A673 (cell line): ENCODE data around the gene TRIM14. TPM values are rescaled to one million over a fixed set of nuclear protein-coding genes. Genes with fewer than 3 reads are reported as not detected.
A peak's percentile ranks its signal among the peaks of the same experiment; 100 is the strongest.
"Not testable (repeated sequence)": the region's sequence is repeated elsewhere in the genome, so short reads cannot be mapped to it uniquely, and the experiment has no call there.

Source experiments
- BruUV-seq: library from RNA; stranded (reverse); fragments of 400-500 nt; replicated peaks from 2 replicates; lab custom pipeline; 2021; lab: Mats Ljungman, UMichigan
- CTCF ChIA-PET: fragments of 300-600 bp; sonication (Branson Sonifier 250); formaldehyde crosslinking; loops from one replicate; lab custom pipeline; 2022; ENCODE audit warnings: antibody characterized with exemption; lab: Charles Lee
- POLR2A ChIA-PET: fragments of 300-600 bp; sonication (Branson Sonifier 250); formaldehyde crosslinking; loops from one replicate; lab custom pipeline; 2022; ENCODE audit warnings: antibody characterized with exemption; ENCODE audit not compliant: low non-redundant PET; lab: Charles Lee
- DNase-seq: peaks from one replicate; pipeline ENCODE4 v3.0.0-alpha.2; 2015; ENCODE audit warnings: low spot score
- H3K27ac ChIP-seq: fragments of 200-600 bp; sonication (generic); 2 replicates; pipeline ENCODE4 v1.5.1; 2016; ENCODE audit warnings: mixed run types, low read depth, mild to moderate bottlenecking, mixed read lengths, antibody characterized with exemption, low read length; ENCODE audit not compliant: poor library complexity, severe bottlenecking
- H3K27me3 ChIP-seq: fragments of 200-600 bp; sonication (generic); replicated peaks from 2 replicates; pipeline ENCODE4 v1.6.1; 2017; ENCODE audit warnings: mixed run types, low read depth, mild to moderate bottlenecking, mixed read lengths, antibody characterized with exemption, low read length; ENCODE audit not compliant: insufficient read depth, poor library complexity
- H3K36me3 ChIP-seq: fragments of 200-600 bp; sonication (generic); 2 replicates; pipeline ENCODE4 v1.6.1; 2016; ENCODE audit warnings: mixed run types, mild to moderate bottlenecking, mixed read lengths, antibody characterized with exemption, low read length; ENCODE audit not compliant: insufficient read depth, poor library complexity, severe bottlenecking
- H3K4me1 ChIP-seq: fragments of 200-600 bp; sonication (generic); 2 replicates; pipeline ENCODE4 v1.6.1; 2017; ENCODE audit warnings: mixed run types, mild to moderate bottlenecking, mixed read lengths, antibody characterized with exemption, low read length; ENCODE audit not compliant: insufficient read depth, poor library complexity, severe bottlenecking
- H3K4me3 ChIP-seq: fragments of 200-600 bp; sonication (generic); 2 replicates; pipeline ENCODE4 v1.5.1; 2016; ENCODE audit warnings: low read depth, mixed run types, mild to moderate bottlenecking, mixed read lengths, low read length; ENCODE audit not compliant: poor library complexity, severe bottlenecking
- H3K9me3 ChIP-seq: fragments of 200-600 bp; sonication (generic); 2 replicates; pipeline ENCODE4 v1.6.1; 2016; ENCODE audit warnings: mixed run types, low read depth, mild to moderate bottlenecking, mixed read lengths, antibody characterized with exemption, low read length; ENCODE audit not compliant: poor library complexity, severe bottlenecking
- EZH2 ChIP-seq: fragments of 200-600 bp; sonication (generic); IDR thresholded peaks from 2 replicates; pipeline ENCODE4 v1.6.1; 2017; ENCODE audit warnings: borderline replicate concordance, low read depth, mild to moderate bottlenecking, mixed read lengths, antibody characterized with exemption, low read length; ENCODE audit not compliant: poor library complexity, severe bottlenecking
- intact Hi-C: fragments of 100-400 bp; cut with micrococcal nuclease; formaldehyde crosslinking; loops from one replicate; pipeline ENCODE4 v1.10.0; 2022; ENCODE audit not compliant: unreplicated experiment
- total RNA-seq: library from RNA; stranded (reverse); gene quantifications from 2 replicates; pipeline ENCODE4 v1.2.3, GENCODE V29; 2021
- TF ChIP-seq, protein P1 (sequence below): fragments of 300-800, 200-600 bp; sonication (generic); conservative IDR thresholded peaks from 2 replicates; pipeline ENCODE4 v1.5.1; 2017; ENCODE audit warnings: low read depth, mild to moderate bottlenecking, antibody characterized with exemption, low read length, moderate library complexity, mixed read lengths

Gene TRIM14
- total RNA-seq, 1 experiment from 2014 or later, result 3.8 TPM

- Histone ChIP-seq H3K4me1 (peaks cover 6% of the 10 kb centered on the region), H3K36me3 (no peaks in the 10 kb centered on the region), H3K4me3 (peak overlapping the region; percentile 59), H3K9me3 (no peaks in the 10 kb centered on the region), H3K27ac (no peak overlapping the region), H3K27me3 (no peaks in the 10 kb centered on the region)
- TF ChIP-seq, protein P1, sequence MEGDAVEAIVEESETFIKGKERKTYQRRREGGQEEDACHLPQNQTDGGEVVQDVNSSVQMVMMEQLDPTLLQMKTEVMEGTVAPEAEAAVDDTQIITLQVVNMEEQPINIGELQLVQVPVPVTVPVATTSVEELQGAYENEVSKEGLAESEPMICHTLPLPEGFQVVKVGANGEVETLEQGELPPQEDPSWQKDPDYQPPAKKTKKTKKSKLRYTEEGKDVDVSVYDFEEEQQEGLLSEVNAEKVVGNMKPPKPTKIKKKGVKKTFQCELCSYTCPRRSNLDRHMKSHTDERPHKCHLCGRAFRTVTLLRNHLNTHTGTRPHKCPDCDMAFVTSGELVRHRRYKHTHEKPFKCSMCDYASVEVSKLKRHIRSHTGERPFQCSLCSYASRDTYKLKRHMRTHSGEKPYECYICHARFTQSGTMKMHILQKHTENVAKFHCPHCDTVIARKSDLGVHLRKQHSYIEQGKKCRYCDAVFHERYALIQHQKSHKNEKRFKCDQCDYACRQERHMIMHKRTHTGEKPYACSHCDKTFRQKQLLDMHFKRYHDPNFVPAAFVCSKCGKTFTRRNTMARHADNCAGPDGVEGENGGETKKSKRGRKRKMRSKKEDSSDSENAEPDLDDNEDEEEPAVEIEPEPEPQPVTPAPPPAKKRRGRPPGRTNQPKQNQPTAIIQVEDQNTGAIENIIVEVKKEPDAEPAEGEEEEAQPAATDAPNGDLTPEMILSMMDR, result peak; percentile 35; the same call in 1 of the 2 replicates
- TF ChIP-seq EZH2, result no peak
- BruUV-seq, result TSS peak; percentile 42
- intact Hi-C loops, result no loop called here
- ChIA-PET CTCF (no interaction called here), POLR2A (no interaction called here)
- peak; percentile 51 for DNase-seq
These were observed 910 bp downstream of the TRIM14 start for GRCh38 chr9:98117984-98118639.

- POLR2A ChIA-PET, intact Hi-C loops: not testable (repeated sequence)
These were observed 1.9 kb downstream of the TRIM14 start for GRCh38 chr9:98117097-98117496.

GRCh38 chr9:98109052-98109451, 10.0 kb downstream of the TRIM14 start:
- Histone ChIP-seq H3K27me3 (no peaks in the 10 kb centered on the region), H3K36me3 (no peaks in the 10 kb centered on the region), H3K4me1 (no peaks in the 10 kb centered on the region), H3K9me3 (no peaks in the 10 kb centered on the region), H3K27ac (no peak overlapping the region), H3K4me3 (no peak overlapping the region)
- DNase-seq, result no peak
- ChIA-PET CTCF (no interaction called here), POLR2A (no interaction called here)
- intact Hi-C loops, result no loop called here
- TF ChIP-seq, protein P1, result no peak
- TF ChIP-seq EZH2, result no peak
- BruUV-seq, result no TSS peak

More at GRCh38 chr9:98117097-98117496, 1.9 kb downstream of the TRIM14 start:
- DNase-seq, H3K27ac ChIP-seq, H3K4me3 ChIP-seq, CTCF ChIA-PET, H3K9me3 ChIP-seq, H3K27me3 ChIP-seq, BruUV-seq, H3K36me3 ChIP-seq, H3K4me1 ChIP-seq: not testable (repeated sequence)

GRCh38 chr9:98108531-98109031, 10.4 kb downstream of the TRIM14 start:
- H3K27me3 ChIP-seq, result no peaks in the 10 kb centered on the region
- no TSS peak for BruUV-seq
- H3K4me1 ChIP-seq, result no peaks in the 10 kb centered on the region
- no peak for TF ChIP-seq EZH2
- TF ChIP-seq, protein P1, result no peak
- no peak overlapping the region for H3K4me3 ChIP-seq
- DNase-seq, result no peak
- H3K36me3 ChIP-seq, result no peaks in the 10 kb centered on the region
- ChIA-PET POLR2A (no interaction called here), CTCF (no interaction called here)
- intact Hi-C loops, result no loop called here
- H3K9me3 ChIP-seq, result no peaks in the 10 kb centered on the region
- H3K27ac ChIP-seq, result no peak overlapping the region
